Measurements from ENCODE around the gene CEP128. TPM values are rescaled to one million over a fixed set of nuclear protein-coding genes. Genes with fewer than 3 reads are reported as not detected.

The CEP128 gene
- polyA plus RNA-seq, 3 donors from 2014 or later = 1.6 to 5.0 (median 2.0) TPM

GRCh38 chr14:80771201-80771600 is 170.3 kb downstream of the CEP128 start:
- Mint-ChIP-seq H3K4me3 (no peak overlapping the region), H3K4me1 (no peaks in the 10 kb centered on the region), H3K9me3 (peaks cover 0 to 2% (median 0%) of the 10 kb centered on the region in 6 donors), H3K27ac (no peak overlapping the region), H3K36me3 (peaks cover 4 to 5% (median 4%) of the 10 kb centered on the region in 3 donors), H3K27me3 (ENCODE audit: low read depth in 3 of 3) (no peaks in the 10 kb centered on the region)
- DNase-seq = no peak

GRCh38 chr14:80770114-80770908 is 171.2 kb downstream of the CEP128 start:
- H3K4me3 Mint-ChIP-seq = no peak overlapping the region
- DNase-seq = no peak
- no peaks in the 10 kb centered on the region for H3K27me3 Mint-ChIP-seq (ENCODE audit: low read depth in 3 of 3)
- no peak overlapping the region for H3K27ac Mint-ChIP-seq
- peaks cover 4 to 5% (median 4%) of the 10 kb centered on the region in 3 donors for H3K36me3 Mint-ChIP-seq
- H3K9me3 Mint-ChIP-seq = peaks cover 0 to 2% (median 0%) of the 10 kb centered on the region in 6 donors
- no peaks in the 10 kb centered on the region for H3K4me1 Mint-ChIP-seq

GRCh38 chr14:80768646-80769045 is 172.9 kb downstream of the CEP128 start:
- DNase-seq = no peak
- no peak overlapping the region for H3K27ac Mint-ChIP-seq
- H3K9me3 Mint-ChIP-seq = peaks cover 0 to 3% (median 0%) of the 10 kb centered on the region in 6 donors
- no peak overlapping the region for H3K4me3 Mint-ChIP-seq
- no peaks in the 10 kb centered on the region for H3K27me3 Mint-ChIP-seq (ENCODE audit: low read depth in 3 of 3)
- no peaks in the 10 kb centered on the region for H3K4me1 Mint-ChIP-seq
- peaks cover 4 to 9% (median 6%) of the 10 kb centered on the region in 3 donors for H3K36me3 Mint-ChIP-seq

- Mint-ChIP-seq H3K4me1 (no peaks in the 10 kb centered on the region), H3K9me3 (peaks cover 0 to 5% (median 0%) of the 10 kb centered on the region in 6 donors), H3K27me3 (ENCODE audit: low read depth in 3 of 3) (no peaks in the 10 kb centered on the region), H3K36me3 (peaks cover 7 to 15% (median 9%) of the 10 kb centered on the region in 3 donors), H3K27ac (no peak overlapping the region), H3K4me3 (no peak overlapping the region)
- DNase-seq = no peak
Measured at GRCh38 chr14:80764921-80765507, 176.5 kb downstream of the CEP128 start.

- Mint-ChIP-seq H3K27ac (no peak overlapping the region), H3K4me1 (no peaks in the 10 kb centered on the region), H3K36me3 (peaks cover 7 to 16% (median 9%) of the 10 kb centered on the region in 3 donors), H3K4me3 (no peak overlapping the region), H3K9me3 (peaks cover 0 to 5% (median 0%) of the 10 kb centered on the region in 6 donors), H3K27me3 (ENCODE audit: low read depth in 3 of 3) (no peaks in the 10 kb centered on the region)
- DNase-seq = no peak
Measured at GRCh38 chr14:80764496-80764895, 177.0 kb downstream of the CEP128 start.

GRCh38 chr14:80762641-80763228 is 178.8 kb downstream of the CEP128 start:
- Mint-ChIP-seq H3K9me3 (peaks cover 0 to 5% (median 0%) of the 10 kb centered on the region in 6 donors), H3K4me3 (no peak overlapping the region), H3K36me3 (peaks cover 9 to 23% (median 16%) of the 10 kb centered on the region in 3 donors), H3K27me3 (ENCODE audit: low read depth in 3 of 3) (no peaks in the 10 kb centered on the region), H3K4me1 (no peaks in the 10 kb centered on the region), H3K27ac (peak overlapping the region in 1 of 6 donors; percentile 71)
- DNase-seq = no peak

- Mint-ChIP-seq H3K4me1 (no peaks in the 10 kb centered on the region), H3K4me3 (no peak overlapping the region), H3K27ac (no peak overlapping the region), H3K36me3 (peaks cover 13 to 45% (median 39%) of the 10 kb centered on the region in 3 donors), H3K9me3 (peaks cover 0 to 2% (median 0%) of the 10 kb centered on the region in 6 donors), H3K27me3 (ENCODE audit: low read depth in 3 of 3) (no peaks in the 10 kb centered on the region)
- no peak for DNase-seq
Measured at GRCh38 chr14:80754696-80755095, 186.8 kb downstream of the CEP128 start.

GRCh38 chr14:80751285-80751684 is 190.3 kb downstream of the CEP128 start:
- H3K4me3 Mint-ChIP-seq = no peak overlapping the region
- H3K27me3 Mint-ChIP-seq (ENCODE audit: low read depth in 3 of 3) = no peaks in the 10 kb centered on the region
- H3K4me1 Mint-ChIP-seq = no peaks in the 10 kb centered on the region
- DNase-seq = no peak
- peaks cover 10 to 46% (median 35%) of the 10 kb centered on the region in 3 donors for H3K36me3 Mint-ChIP-seq
- peaks cover 0 to 2% (median 0%) of the 10 kb centered on the region in 6 donors for H3K9me3 Mint-ChIP-seq
- no peak overlapping the region for H3K27ac Mint-ChIP-seq

GRCh38 chr14:80726211-80726610 is 215.3 kb downstream of the CEP128 start:
- Mint-ChIP-seq H3K27ac (no peak overlapping the region), H3K4me1 (no peaks in the 10 kb centered on the region), H3K27me3 (ENCODE audit: low read depth in 3 of 3) (peaks cover 0 to 6% (median 0%) of the 10 kb centered on the region in 3 donors), H3K9me3 (peaks cover 0 to 4% (median 1%) of the 10 kb centered on the region in 6 donors), H3K4me3 (no peak overlapping the region), H3K36me3 (peaks cover 0 to 12% (median 11%) of the 10 kb centered on the region in 3 donors)
- DNase-seq = no peak

GRCh38 chr14:80718940-80719339 is 222.6 kb downstream of the CEP128 start:
- no peak overlapping the region for H3K27ac Mint-ChIP-seq
- H3K36me3 Mint-ChIP-seq = peaks cover 0 to 3% (median 0%) of the 10 kb centered on the region in 3 donors
- H3K27me3 Mint-ChIP-seq (ENCODE audit: low read depth in 3 of 3) = peaks cover 0 to 7% (median 0%) of the 10 kb centered on the region in 3 donors
- H3K4me1 Mint-ChIP-seq = peaks cover 7 to 13% of the 10 kb centered on the region in 2 donors
- no peaks in the 10 kb centered on the region for H3K9me3 Mint-ChIP-seq
- no peak overlapping the region for H3K4me3 Mint-ChIP-seq
- DNase-seq = no peak

- H3K4me1 Mint-ChIP-seq = peaks cover 7 to 16% of the 10 kb centered on the region in 2 donors
- peaks cover 0 to 2% (median 0%) of the 10 kb centered on the region in 6 donors for H3K9me3 Mint-ChIP-seq
- H3K36me3 Mint-ChIP-seq = no peaks in the 10 kb centered on the region
- no peak overlapping the region for H3K27ac Mint-ChIP-seq
- H3K4me3 Mint-ChIP-seq = peak overlapping the region in 1 of 5 donors; percentile 3
- H3K27me3 Mint-ChIP-seq (ENCODE audit: low read depth in 3 of 3) = peaks cover 0 to 4% (median 0%) of the 10 kb centered on the region in 3 donors
- DNase-seq = peak in 2 of 3 donors; percentile 0 to 5
Measured at GRCh38 chr14:80714474-80714873, 227.1 kb downstream of the CEP128 start.

GRCh38 chr14:80713076-80713850 is 228.3 kb downstream of the CEP128 start:
- Mint-ChIP-seq H3K4me1 (peaks cover 7 to 16% of the 10 kb centered on the region in 2 donors), H3K27ac (no peak overlapping the region)
- DNase-seq = no peak

GRCh38 chr14:80705241-80705980 is 236.1 kb downstream of the CEP128 start:
- no peaks in the 10 kb centered on the region for H3K9me3 Mint-ChIP-seq
- no peaks in the 10 kb centered on the region for H3K4me1 Mint-ChIP-seq
- DNase-seq = no peak
- no peak overlapping the region for H3K4me3 Mint-ChIP-seq
- H3K27ac Mint-ChIP-seq = no peak overlapping the region
- H3K36me3 Mint-ChIP-seq = peaks cover 0 to 13% (median 5%) of the 10 kb centered on the region in 3 donors
- H3K27me3 Mint-ChIP-seq (ENCODE audit: low read depth in 3 of 3) = no peaks in the 10 kb centered on the region

More at GRCh38 chr14:80713076-80713850, 228.3 kb downstream of the CEP128 start:
- H3K36me3 Mint-ChIP-seq = no peaks in the 10 kb centered on the region
- H3K9me3 Mint-ChIP-seq = peaks cover 0 to 2% (median 0%) of the 10 kb centered on the region in 6 donors
- H3K27me3 Mint-ChIP-seq (ENCODE audit: low read depth in 3 of 3) = peaks cover 0 to 3% (median 0%) of the 10 kb centered on the region in 3 donors
- no peak overlapping the region for H3K4me3 Mint-ChIP-seq

Measured in immature natural killer cell (primary cell).